K562 (cell line): Measurements from ENCODE around the gene MAP3K7CL.

Source experiments
- CBFA2T2 ChIP-seq: fragments of 450-650 bp; conservative IDR thresholded peaks from 2 replicates; pipeline ENCODE4 v1.6.1; 2017; ENCODE audit warnings: mild to moderate bottlenecking
- CTCF ChIP-seq, 3 experiments: IDR thresholded peaks in 2 of 3; conservative IDR thresholded peaks in 1 of 3; 2 replicates each; pipeline ENCODE4 v1.5.1; 2011 to 2012; ENCODE audit warnings: low read length in 3 of 3, mild to moderate bottlenecking in 3 of 3, control low read depth in 2 of 3, improper control_type of control experiment in 1 of 3, inconsistent platforms in 1 of 3, low read depth in 1 of 3, mixed read lengths in 1 of 3, moderate library complexity in 1 of 3; ENCODE audit not compliant: insufficient read depth in 2 of 3
- DPF2 ChIP-seq: fragments of 450-650 bp; IDR thresholded peaks from 2 replicates; pipeline ENCODE4 v1.6.1; 2016
- FOS ChIP-seq: IDR thresholded peaks from 3 replicates; pipeline ENCODE4 v1.6.1; 2011; ENCODE audit not compliant: insufficient read length; ENCODE audit errors: extremely low read depth
- NR1H2 ChIP-seq: sonication (generic); formaldehyde crosslinking; IDR thresholded peaks from 2 replicates; pipeline ENCODE4 v1.4.0; 2020; ENCODE audit warnings: mild to moderate bottlenecking, missing genetic modification reagents
- RCOR1 ChIP-seq, 2 experiments: IDR thresholded peaks; 2 replicates each; pipeline ENCODE4 v1.6.1; 2012; ENCODE audit warnings: low read depth in 2 of 2, low read length in 2 of 2, borderline replicate concordance in 1 of 2, improper control_type of control experiment in 1 of 2
- TAF1 ChIP-seq: IDR thresholded peaks from 2 replicates; pipeline ENCODE4 v1.6.1; 2011; ENCODE audit warnings: mild to moderate bottlenecking, low read length, moderate library complexity; ENCODE audit not compliant: insufficient read depth, control insufficient read depth, severe bottlenecking; ENCODE audit errors: extremely low read depth
- ZNF436 ChIP-seq: fragments of 250-450, 450-650 bp; sonication (Bioruptor Pico); formaldehyde crosslinking; IDR thresholded peaks from 2 replicates; pipeline ENCODE4 v1.7.0; 2020; ENCODE audit warnings: mild to moderate bottlenecking
- ZNF561 ChIP-seq: fragments of 450-650 bp; formaldehyde crosslinking; conservative IDR thresholded peaks from 2 replicates; pipeline ENCODE4 v1.4.0; 2020; ENCODE audit warnings: mild to moderate bottlenecking, moderate library complexity
- ZNF778 ChIP-seq: fragments of 450-650 bp; formaldehyde crosslinking; IDR thresholded peaks from 2 replicates; pipeline ENCODE4 v1.4.0; 2020; ENCODE audit warnings: mild to moderate bottlenecking, moderate library complexity

DNA sequence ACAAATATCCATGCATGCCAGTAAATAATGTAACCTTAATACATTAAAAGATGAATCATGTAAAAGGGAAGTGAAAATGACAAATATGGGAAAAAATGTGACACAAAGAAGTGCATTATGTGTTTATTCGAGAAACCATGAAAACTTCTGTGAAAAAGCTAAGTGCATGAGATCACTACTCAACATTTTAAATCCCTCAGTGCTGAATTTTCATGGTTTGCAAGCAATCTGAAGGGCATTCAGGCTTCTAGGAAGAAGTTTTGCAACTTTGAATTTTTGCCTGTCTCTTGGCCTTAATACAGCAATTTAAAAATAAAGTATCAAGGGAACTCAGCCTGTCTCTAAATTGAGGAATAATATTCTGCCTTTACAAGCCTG, 78.2 kb downstream of the MAP3K7CL start:
- TF ChIP-seq ZNF561 (no peak), TAF1 (no peak), ZNF778 (CRISPR knock-in tag) (no peak), DPF2 (no peak), CTCF (IDR thresholded peaks at IDR 0.05 in 2 of 3, conservative IDR thresholded peaks at IDR 0.05 in 1 of 3; ENCODE audit: insufficient read depth in 2 of 3, low read depth in 1 of 3, low read length in 3 of 3) (no peak), ZNF436 (CRISPR knock-in tag) (no peak), NR1H2 (CRISPR knock-in tag) (no peak), FOS (no peak), CBFA2T2 (no peak), RCOR1 (IDR thresholded peaks at IDR 0.05; ENCODE audit: borderline replicate concordance in 1 of 2, low read depth in 2 of 2, low read length in 2 of 2) (no peak)
